Neural progenitor cell (in vitro differentiated cells): Measurements from ENCODE around the gene LMO2. TPM values are rescaled to one million over a fixed set of nuclear protein-coding genes. Genes with fewer than 3 reads are reported as not detected.

Source experiments
- DNase-seq: peaks from one replicate; pipeline ENCODE4 v3.0.0-alpha.2; 2016; ENCODE audit warnings: low spot score
- H2AFZ ChIP-seq: fragments of 200-600 bp; sonication (generic); replicated peaks from 2 replicates; pipeline ENCODE4 v1.6.1; 2016; ENCODE audit warnings: antibody characterized with exemption
- H3F3A ChIP-seq: fragments of 200-600 bp; sonication (generic); 2 replicates; pipeline ENCODE4 v1.6.1; 2016; ENCODE audit warnings: antibody characterized with exemption, low read depth
- H3K27ac ChIP-seq: fragments of 200-600 bp; sonication (generic); 2 replicates; pipeline ENCODE4 v1.5.1; 2016; ENCODE audit warnings: mild to moderate bottlenecking
- H3K27me3 ChIP-seq: fragments of 200-600 bp; sonication (generic); 2 replicates; pipeline ENCODE4 v1.6.1; 2016; ENCODE audit warnings: mild to moderate bottlenecking, moderate library complexity
- H3K36me3 ChIP-seq: fragments of 200-600 bp; sonication (generic); 2 replicates; pipeline ENCODE4 v1.5.1; 2016
- H3K4me1 ChIP-seq: fragments of 200-600 bp; sonication (generic); 2 replicates; pipeline ENCODE4 v1.6.1; 2016; ENCODE audit warnings: mixed run types
- H3K4me2 ChIP-seq: fragments of 200-600 bp; sonication (generic); 2 replicates; pipeline ENCODE4 v1.6.1; 2016
- H3K4me3 ChIP-seq: fragments of 200-600 bp; sonication (generic); 2 replicates; pipeline ENCODE4 v1.5.1; 2016
- H3K79me2 ChIP-seq: fragments of 200-600 bp; sonication (generic); 2 replicates; pipeline ENCODE4 v1.6.1; 2016; ENCODE audit warnings: low read depth
- H3K9ac ChIP-seq: fragments of 200-600 bp; sonication (generic); 2 replicates; pipeline ENCODE4 v1.6.1; 2016
- H3K9me3 ChIP-seq: fragments of 200-600 bp; sonication (generic); 2 replicates; pipeline ENCODE4 v1.5.1; 2016; ENCODE audit warnings: low read depth
- H4K20me1 ChIP-seq: fragments of 200-600 bp; sonication (generic); 2 replicates; pipeline ENCODE4 v1.6.1; 2016; ENCODE audit warnings: low read depth
- H3K27ac Mint-ChIP-seq: 3 replicates; pipeline ENCODE4 v1.8.0; 2021; ENCODE audit warnings: mixed read lengths
- H3K27me3 Mint-ChIP-seq: 2 replicates; pipeline ENCODE4 v1.8.0; 2022; ENCODE audit warnings: low read depth, mild to moderate bottlenecking, inconsistent platforms, moderate library complexity, mixed read lengths; ENCODE audit not compliant: insufficient read depth
- H3K36me3 Mint-ChIP-seq: 3 replicates; pipeline ENCODE4 v1.8.0; 2021; ENCODE audit warnings: mixed read lengths
- H3K4me1 Mint-ChIP-seq: 3 replicates; pipeline ENCODE4 v1.8.0; 2021; ENCODE audit warnings: mixed read lengths
- H3K4me3 Mint-ChIP-seq: 3 replicates; pipeline ENCODE4 v1.8.0; 2021; ENCODE audit warnings: mild to moderate bottlenecking, moderate library complexity, mixed read lengths
- H3K9me3 Mint-ChIP-seq: 3 replicates; pipeline ENCODE4 v1.8.0; 2020; ENCODE audit warnings: mixed read lengths
- CTCF ChIP-seq: fragments of 200-600 bp; sonication (generic); IDR thresholded peaks from 2 replicates; pipeline ENCODE4 v1.5.1; 2017; ENCODE audit warnings: antibody characterized with exemption, mild to moderate bottlenecking
- EZH2 ChIP-seq: fragments of 200-600 bp; sonication (generic); IDR thresholded peaks from 2 replicates; pipeline ENCODE4 v1.6.1; 2017; ENCODE audit warnings: antibody characterized with exemption, mild to moderate bottlenecking, moderate library complexity
- EZH2phosphoT487 ChIP-seq: fragments of 200-600 bp; sonication (generic); IDR thresholded peaks from 2 replicates; pipeline ENCODE4 v1.6.1; 2017; ENCODE audit warnings: antibody characterized with exemption
- total RNA-seq: library from RNA; depleted of rRNA; stranded (reverse); fragments of >200 nt; gene quantifications from 2 replicates; pipeline ENCODE4 v1.2.3, GENCODE V29; 2015; ENCODE audit warnings: low replicate concordance

The LMO2 gene
- total RNA-seq, 1 donor from 2014 or later, result 0.92 TPM

GRCh38 chr11:33894398-33894746 is 2.5 kb upstream of the LMO2 start:
- Histone ChIP-seq H4K20me1 (no peaks in the 10 kb centered on the region), H3K36me3 (no peaks in the 10 kb centered on the region), H3K9ac (no peak overlapping the region), H3K4me1 (peaks cover 32% of the 10 kb centered on the region), H3K79me2 (no peaks in the 10 kb centered on the region), H2AFZ (no peak overlapping the region), H3K27ac (no peak overlapping the region), H3F3A (peaks cover 28% of the 10 kb centered on the region), H3K9me3 (no peaks in the 10 kb centered on the region), H3K4me2 (no peak overlapping the region), H3K27me3 (no peaks in the 10 kb centered on the region), H3K4me3 (no peak overlapping the region)
- no peaks in the 10 kb centered on the region for H3K9me3 Mint-ChIP-seq
- no peak for DNase-seq
- H3K27me3 Mint-ChIP-seq, result peaks cover 11% of the 10 kb centered on the region
- TF ChIP-seq EZH2, result no peak
- TF ChIP-seq CTCF, result no peak
- no peak for TF ChIP-seq EZH2phosphoT487
- no peak overlapping the region for H3K4me3 Mint-ChIP-seq
- H3K36me3 Mint-ChIP-seq, result no peaks in the 10 kb centered on the region
- peaks cover 41% of the 10 kb centered on the region for H3K4me1 Mint-ChIP-seq
- H3K27ac Mint-ChIP-seq, result no peak overlapping the region

GRCh38 chr11:33893711-33894397 is 2.0 kb upstream of the LMO2 start:
- no peak overlapping the region for H3K9ac ChIP-seq
- TF ChIP-seq EZH2phosphoT487, result no peak
- no peaks in the 10 kb centered on the region for H3K36me3 ChIP-seq
- no peak for DNase-seq
- H3K27ac ChIP-seq, result no peak overlapping the region
- H3K4me2 ChIP-seq, result no peak overlapping the region
- peaks cover 32% of the 10 kb centered on the region for H3K4me1 ChIP-seq
- no peak overlapping the region for H2AFZ ChIP-seq
- no peaks in the 10 kb centered on the region for H3K9me3 Mint-ChIP-seq
- H3K27ac Mint-ChIP-seq, result peak overlapping the region; percentile 38
- H3K27me3 Mint-ChIP-seq, result peaks cover 11% of the 10 kb centered on the region
- peaks cover 28% of the 10 kb centered on the region for H3F3A ChIP-seq
- no peaks in the 10 kb centered on the region for H3K36me3 Mint-ChIP-seq
- H3K27me3 ChIP-seq, result no peaks in the 10 kb centered on the region
- no peak overlapping the region for H3K4me3 Mint-ChIP-seq
- no peaks in the 10 kb centered on the region for H3K79me2 ChIP-seq
- H3K4me3 ChIP-seq, result no peak overlapping the region
- H4K20me1 ChIP-seq, result no peaks in the 10 kb centered on the region
- no peaks in the 10 kb centered on the region for H3K9me3 ChIP-seq
- H3K4me1 Mint-ChIP-seq, result peaks cover 37% of the 10 kb centered on the region

- Mint-ChIP-seq H3K27me3 (peaks cover 11% of the 10 kb centered on the region), H3K4me3 (no peak overlapping the region), H3K4me1 (peaks cover 35% of the 10 kb centered on the region), H3K27ac (no peak overlapping the region), H3K9me3 (no peaks in the 10 kb centered on the region), H3K36me3 (no peaks in the 10 kb centered on the region)
- Histone ChIP-seq H3K36me3 (no peaks in the 10 kb centered on the region), H2AFZ (no peak overlapping the region), H3K27ac (no peak overlapping the region), H3K79me2 (no peaks in the 10 kb centered on the region), H4K20me1 (no peaks in the 10 kb centered on the region), H3K4me1 (peaks cover 32% of the 10 kb centered on the region), H3K4me2 (no peak overlapping the region), H3K9me3 (no peaks in the 10 kb centered on the region), H3K27me3 (no peaks in the 10 kb centered on the region), H3F3A (peaks cover 28% of the 10 kb centered on the region), H3K4me3 (no peak overlapping the region), H3K9ac (no peak overlapping the region)
- no peak for DNase-seq
- no peak for TF ChIP-seq EZH2
- no peak for TF ChIP-seq EZH2phosphoT487
Observed at GRCh38 chr11:33892906-33893594, 1.2 kb upstream of the LMO2 start.

GRCh38 chr11:33889821-33890378 is 2.0 kb downstream of the LMO2 start:
- H3K9ac ChIP-seq, result no peak overlapping the region
- TF ChIP-seq EZH2, result no peak
- no peak for TF ChIP-seq EZH2phosphoT487
- TF ChIP-seq CTCF, result no peak
- no peaks in the 10 kb centered on the region for H3K9me3 ChIP-seq
- peaks cover 27% of the 10 kb centered on the region for H3K4me1 Mint-ChIP-seq
- H3K4me3 ChIP-seq, result no peak overlapping the region
- no peak for DNase-seq
- no peaks in the 10 kb centered on the region for H3K9me3 Mint-ChIP-seq
- H3K27me3 ChIP-seq, result no peaks in the 10 kb centered on the region
- no peaks in the 10 kb centered on the region for H4K20me1 ChIP-seq
- no peaks in the 10 kb centered on the region for H3K36me3 Mint-ChIP-seq
- no peaks in the 10 kb centered on the region for H3K79me2 ChIP-seq
- no peak overlapping the region for H2AFZ ChIP-seq
- H3K36me3 ChIP-seq, result no peaks in the 10 kb centered on the region
- no peak overlapping the region for H3K27ac ChIP-seq
- peaks cover 17% of the 10 kb centered on the region for H3F3A ChIP-seq
- peaks cover 22% of the 10 kb centered on the region for H3K4me1 ChIP-seq
- H3K4me2 ChIP-seq, result no peak overlapping the region
- H3K4me3 Mint-ChIP-seq, result no peak overlapping the region
- H3K27ac Mint-ChIP-seq, result no peak overlapping the region
- H3K27me3 Mint-ChIP-seq, result peaks cover 9% of the 10 kb centered on the region
